Mesenchymal stem cell (in vitro differentiated cells and primary cell): ENCODE results near the gene GPR55. TPM values are rescaled to one million over a fixed set of nuclear protein-coding genes. Genes with fewer than 3 reads are reported as not detected.
A peak's percentile ranks its signal among the peaks of the same experiment; 100 is the strongest.

Experiments used
- DNase-seq: peaks from one replicate; pipeline ENCODE4 v3.0.0-alpha.2; 2013
- H2AFZ ChIP-seq: one replicate; pipeline ENCODE4 v1.6.1; 2013; ENCODE audit warnings: low read depth, mild to moderate bottlenecking, control low read depth, inconsistent platforms, low read length, moderate library complexity
- H2AK5ac ChIP-seq: 2 replicates; pipeline ENCODE4 v1.6.1; 2013; ENCODE audit warnings: low read length, moderate library complexity, mild to moderate bottlenecking, inconsistent platforms; ENCODE audit not compliant: severe bottlenecking
- H2BK120ac ChIP-seq: one replicate; pipeline ENCODE4 v1.6.1; 2013; ENCODE audit warnings: low read depth, mild to moderate bottlenecking, inconsistent platforms, low read length, moderate library complexity
- H2BK12ac ChIP-seq, 2 experiments: one replicate each; pipeline ENCODE4 v1.6.1; 2013; ENCODE audit warnings: inconsistent platforms in 2 of 2, low read length in 2 of 2, mild to moderate bottlenecking in 2 of 2, moderate library complexity in 2 of 2, control low read depth in 1 of 2
- H2BK15ac ChIP-seq: one replicate; pipeline ENCODE4 v1.6.1; 2013; ENCODE audit warnings: mild to moderate bottlenecking, low read depth, inconsistent platforms; ENCODE audit not compliant: poor library complexity, severe bottlenecking
- H2BK5ac ChIP-seq: 2 replicates; pipeline ENCODE4 v1.6.1; 2013; ENCODE audit warnings: low read depth, mild to moderate bottlenecking, low read length, control low read depth, inconsistent platforms; ENCODE audit not compliant: poor library complexity, severe bottlenecking
- H3K14ac ChIP-seq, 2 experiments: one replicate each; pipeline ENCODE4 v1.6.1; 2013; ENCODE audit warnings: inconsistent platforms in 2 of 2, low read length in 2 of 2, control low read depth in 1 of 2, mild to moderate bottlenecking in 1 of 2, moderate library complexity in 1 of 2
- H3K18ac ChIP-seq, 2 experiments: one replicate each; pipeline ENCODE4 v1.6.1; 2013; ENCODE audit warnings: inconsistent platforms in 2 of 2, low read length in 2 of 2, control low read depth in 1 of 2, low read depth in 1 of 2, mild to moderate bottlenecking in 1 of 2
- H3K23ac ChIP-seq, 2 experiments: one replicate each; pipeline ENCODE4 v1.6.1; 2013; ENCODE audit warnings: inconsistent platforms in 2 of 2, low read length in 2 of 2, mild to moderate bottlenecking in 2 of 2, moderate library complexity in 2 of 2, control low read depth in 1 of 2
- H3K27ac ChIP-seq: 2 replicates; pipeline ENCODE4 v1.5.1; 2013; ENCODE audit warnings: mild to moderate bottlenecking, moderate library complexity, low read length, control low read depth, inconsistent platforms; ENCODE audit not compliant: poor library complexity, severe bottlenecking
- H3K27me3 ChIP-seq, 2 experiments: 2 replicates each; pipeline versions ENCODE4 v1.6.1 to v1.7.0; 2013; ENCODE audit warnings: low read length in 2 of 2, mild to moderate bottlenecking in 2 of 2, moderate library complexity in 2 of 2, control low read depth in 1 of 2, inconsistent platforms in 1 of 2; ENCODE audit not compliant: control insufficient read depth in 1 of 2, insufficient read depth in 1 of 2
- H3K36me3 ChIP-seq, 2 experiments: 2 replicates each; pipeline versions ENCODE4 v1.6.1 to v1.7.0; 2013; ENCODE audit warnings: low read length in 2 of 2, control low read depth in 1 of 2, inconsistent platforms in 1 of 2, low read depth in 1 of 2, mild to moderate bottlenecking in 1 of 2; ENCODE audit not compliant: insufficient read depth in 2 of 2, control insufficient read depth in 1 of 2
- H3K4ac ChIP-seq, 2 experiments: one replicate each; pipeline ENCODE4 v1.6.1; 2013; ENCODE audit warnings: inconsistent platforms in 2 of 2, low read length in 2 of 2, mild to moderate bottlenecking in 2 of 2, moderate library complexity in 2 of 2, control low read depth in 1 of 2, low read depth in 1 of 2
- H3K4me1 ChIP-seq: 2 replicates; pipeline ENCODE4 v1.6.1; 2013; ENCODE audit warnings: low read depth, low read length, control low read depth; ENCODE audit not compliant: control insufficient read depth, insufficient read depth
- H3K4me2 ChIP-seq: 2 replicates; pipeline ENCODE4 v1.6.1; 2013; ENCODE audit warnings: low read length, mild to moderate bottlenecking, inconsistent platforms; ENCODE audit not compliant: poor library complexity, severe bottlenecking
- H3K4me3 ChIP-seq, 2 experiments: 2 replicates each; pipeline versions ENCODE4 v1.5.1 to v1.7.0; 2013; ENCODE audit warnings: low read length in 2 of 2, mild to moderate bottlenecking in 2 of 2, control low read depth in 1 of 2, low read depth in 1 of 2; ENCODE audit not compliant: insufficient read depth in 1 of 2
- H3K79me1 ChIP-seq: replicated peaks from 2 replicates; pipeline ENCODE4 v1.6.1; 2013; ENCODE audit warnings: mild to moderate bottlenecking, control low read depth, low read length, inconsistent platforms; ENCODE audit not compliant: poor library complexity, severe bottlenecking
- H3K9ac ChIP-seq: 2 replicates; pipeline ENCODE4 v1.7.0; 2013; ENCODE audit warnings: mild to moderate bottlenecking, low read length, moderate library complexity
- H3K9me3 ChIP-seq: 2 replicates; pipeline ENCODE4 v1.7.0; 2013; ENCODE audit warnings: mild to moderate bottlenecking, low read length; ENCODE audit not compliant: control insufficient read depth
- H4K8ac ChIP-seq: one replicate; pipeline ENCODE4 v1.6.1; 2013; ENCODE audit warnings: inconsistent platforms, mild to moderate bottlenecking, low read length, moderate library complexity
- H4K91ac ChIP-seq: one replicate; pipeline ENCODE4 v1.6.1; 2013; ENCODE audit warnings: mild to moderate bottlenecking, low read length, inconsistent platforms
- WGBS: methylation state at CpG from one replicate; pipeline ENCODE4 v1.1.7; 2013; ENCODE audit warnings: mixed read lengths; 5-methylcytosine and 5-hydroxymethylcytosine counted together
- polyA plus RNA-seq, 2 experiments: library from polyadenylated mRNA; stranded (reverse); fragments of 200-250 nt; gene quantifications; one replicate each; pipeline ENCODE4 v1.2.3, GENCODE V29; 2013

The GPR55 gene, protein sequence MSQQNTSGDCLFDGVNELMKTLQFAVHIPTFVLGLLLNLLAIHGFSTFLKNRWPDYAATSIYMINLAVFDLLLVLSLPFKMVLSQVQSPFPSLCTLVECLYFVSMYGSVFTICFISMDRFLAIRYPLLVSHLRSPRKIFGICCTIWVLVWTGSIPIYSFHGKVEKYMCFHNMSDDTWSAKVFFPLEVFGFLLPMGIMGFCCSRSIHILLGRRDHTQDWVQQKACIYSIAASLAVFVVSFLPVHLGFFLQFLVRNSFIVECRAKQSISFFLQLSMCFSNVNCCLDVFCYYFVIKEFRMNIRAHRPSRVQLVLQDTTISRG
- not detected for polyA plus RNA-seq (2013, experiment 1 of 2)
- polyA plus RNA-seq (2013, experiment 2 of 2) = 0.01 TPM

DNA sequence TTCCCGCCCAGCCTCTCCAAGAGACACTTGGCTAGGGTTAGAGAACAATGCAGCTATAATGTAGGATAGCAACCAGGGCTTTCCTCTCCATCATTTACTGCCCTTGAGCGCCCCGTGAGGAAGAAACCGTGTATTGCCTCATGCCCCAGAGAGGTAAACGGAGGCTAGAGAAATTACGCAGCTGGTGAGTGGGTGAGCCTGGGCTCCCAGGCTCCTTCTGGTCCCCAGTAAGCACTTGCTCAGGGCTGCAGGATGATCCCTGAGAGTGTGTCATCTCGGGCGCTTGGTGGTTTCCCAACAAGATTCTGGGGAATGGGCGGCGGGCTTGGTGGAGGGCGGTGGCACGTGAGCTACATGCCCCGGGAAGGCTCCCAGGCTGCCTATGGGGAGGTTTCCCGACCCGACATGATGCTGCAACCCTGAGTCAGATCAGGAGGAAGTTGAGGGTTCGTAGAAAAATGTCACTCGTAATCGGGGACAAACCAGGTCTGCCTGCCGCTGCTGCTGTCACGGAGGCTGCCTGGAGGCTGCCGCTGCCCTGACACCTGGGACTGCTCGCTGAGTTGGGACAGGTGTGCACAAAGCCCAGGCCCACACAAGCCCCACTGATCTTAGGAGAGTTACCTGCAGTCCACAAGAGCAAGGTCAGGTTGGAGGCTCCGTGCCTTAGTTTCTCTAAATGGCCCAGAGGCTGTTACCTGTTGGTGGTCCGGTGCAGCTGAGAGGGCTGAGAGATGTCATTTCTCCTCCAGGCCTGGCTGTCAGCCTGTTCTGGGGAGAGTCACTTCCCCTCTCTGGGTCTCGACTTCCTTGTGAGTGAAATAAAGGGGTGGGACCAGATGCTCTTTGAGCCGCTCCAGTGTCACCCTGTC lies at the start of gene GPR55:
GPR55 (minus strand) TSS at position 773 of the 872 bp plus-strand sequence. CDS start 14,280 bp downstream, outside the sequence.
- Histone ChIP-seq H3K4me2 (no peak within 1 kb of the TSS), H3K4ac (no peak within 1 kb of the TSS), H3K9ac (no peak within 1 kb of the TSS), H4K91ac (no peak within 1 kb of the TSS), H2BK12ac (no peak within 1 kb of the TSS), H2AK5ac (no peak within 1 kb of the TSS), H2BK5ac (no peak within 1 kb of the TSS), H3K36me3 (no peaks in the 10 kb centered on the region), H3K27ac (no peak within 1 kb of the TSS), H3K27me3 (peaks cover 46 to 50% of the 10 kb centered on the region in 2 experiments), H3K4me3 (peak within 1 kb of the TSS in 1 of 2 experiments; percentile 33), H3K14ac (no peak within 1 kb of the TSS), H3K23ac (no peak within 1 kb of the TSS), H3K18ac (no peak within 1 kb of the TSS), H4K8ac (no peak within 1 kb of the TSS), H2AFZ (no peak within 1 kb of the TSS), H2BK120ac (no peak within 1 kb of the TSS), H3K9me3 (no peaks in the 10 kb centered on the region), H3K4me1 (no peaks in the 10 kb centered on the region), H3K79me1 (no peaks in the 10 kb centered on the region), H2BK15ac (no peak within 1 kb of the TSS)
- 81% methylated on average over 26 of the region's 26 CpGs for WGBS
- DNase-seq = no peak

DNA sequence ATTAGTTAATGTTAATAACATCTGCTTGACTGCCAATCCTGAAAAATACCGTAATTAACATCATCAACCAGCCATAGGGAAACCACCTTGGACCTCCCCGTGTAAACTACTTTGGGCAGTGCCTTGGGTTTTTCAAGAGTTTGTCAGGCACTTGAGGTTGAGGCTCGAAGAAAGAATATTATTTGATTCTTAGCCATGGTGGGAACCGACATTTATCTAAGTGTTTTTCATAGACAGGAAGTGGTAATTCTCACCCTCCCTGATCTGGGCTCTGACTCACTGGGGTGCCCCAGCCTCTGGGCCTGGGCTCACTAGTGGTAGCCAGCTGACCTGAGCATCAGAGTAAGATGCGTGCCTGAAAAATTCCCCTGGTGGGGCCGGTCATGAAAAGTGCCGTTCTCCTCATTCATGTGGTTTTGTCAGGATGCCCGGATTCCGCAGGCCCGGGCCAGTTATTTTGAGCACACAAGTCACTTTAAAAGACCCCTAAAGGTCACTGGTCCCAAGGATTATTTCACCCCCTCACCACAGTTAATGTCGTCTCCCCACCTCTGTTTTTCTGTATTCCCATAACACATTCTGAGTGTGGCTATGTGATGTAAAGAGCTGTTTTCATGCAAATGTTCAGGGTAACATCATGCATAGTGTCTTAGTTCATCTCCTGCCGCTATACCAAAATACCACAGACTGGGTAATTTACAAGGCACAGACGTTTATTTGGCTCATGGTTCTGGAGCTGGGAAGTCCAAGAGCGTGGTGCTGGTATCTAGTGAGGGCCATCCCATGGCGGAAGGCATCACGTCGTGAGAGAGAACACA lies 49.3 kb upstream of the GPR55 start:
- H3K4me1 ChIP-seq = peaks cover 6% of the 10 kb centered on the region
- peak overlapping the region in 1 of 2 experiments; percentile 79 for H2BK12ac ChIP-seq
- H3K9me3 ChIP-seq = no peaks in the 10 kb centered on the region
- no peak overlapping the region for H2BK5ac ChIP-seq
- no peak overlapping the region for H2BK15ac ChIP-seq
- peaks cover 4 to 21% of the 10 kb centered on the region in 2 experiments for H3K27me3 ChIP-seq
- H2BK120ac ChIP-seq = no peak overlapping the region
- H2AFZ ChIP-seq = no peak overlapping the region
- no peaks in the 10 kb centered on the region for H3K36me3 ChIP-seq
- H2AK5ac ChIP-seq = no peak overlapping the region
- H3K4ac ChIP-seq = no peak overlapping the region
- H3K79me1 ChIP-seq = no peaks in the 10 kb centered on the region
- no peak overlapping the region for H3K23ac ChIP-seq
- peak; percentile 90 for DNase-seq
- H3K4me2 ChIP-seq = no peak overlapping the region
- no peak overlapping the region for H4K91ac ChIP-seq
- no peak overlapping the region for H3K14ac ChIP-seq
- WGBS = 40% methylated on average over 15 of the region's 17 CpGs
- no peak overlapping the region for H3K4me3 ChIP-seq
- no peak overlapping the region for H3K9ac ChIP-seq
- no peak overlapping the region for H4K8ac ChIP-seq
- peak overlapping the region in 1 of 2 experiments; percentile 53 for H3K18ac ChIP-seq
- H3K27ac ChIP-seq = peak overlapping the region; percentile 78

- Histone ChIP-seq H3K4ac (no peak overlapping the region), H2BK12ac (no peak overlapping the region), H3K18ac (no peak overlapping the region), H2BK15ac (no peak overlapping the region), H3K79me1 (no peaks in the 10 kb centered on the region), H3K27me3 (peaks cover 4 to 11% of the 10 kb centered on the region in 2 experiments), H4K91ac (no peak overlapping the region), H3K27ac (no peak overlapping the region), H3K14ac (no peak overlapping the region), H2AFZ (no peak overlapping the region), H3K4me2 (no peak overlapping the region), H3K4me1 (peaks cover 6% of the 10 kb centered on the region), H3K9ac (no peak overlapping the region), H4K8ac (no peak overlapping the region), H3K4me3 (no peak overlapping the region), H3K23ac (no peak overlapping the region), H2BK5ac (no peak overlapping the region), H2AK5ac (no peak overlapping the region), H3K9me3 (no peaks in the 10 kb centered on the region), H3K36me3 (no peaks in the 10 kb centered on the region), H2BK120ac (no peak overlapping the region)
- 90% methylated on average over 5 of the region's 5 CpGs for WGBS
- DNase-seq = no peak
Observed at GRCh38 chr2:230972046-230972445, 47.0 kb upstream of the GPR55 start.
